ENCODE results near the gene CLEC16A.

Gene CLEC16A

DNA sequence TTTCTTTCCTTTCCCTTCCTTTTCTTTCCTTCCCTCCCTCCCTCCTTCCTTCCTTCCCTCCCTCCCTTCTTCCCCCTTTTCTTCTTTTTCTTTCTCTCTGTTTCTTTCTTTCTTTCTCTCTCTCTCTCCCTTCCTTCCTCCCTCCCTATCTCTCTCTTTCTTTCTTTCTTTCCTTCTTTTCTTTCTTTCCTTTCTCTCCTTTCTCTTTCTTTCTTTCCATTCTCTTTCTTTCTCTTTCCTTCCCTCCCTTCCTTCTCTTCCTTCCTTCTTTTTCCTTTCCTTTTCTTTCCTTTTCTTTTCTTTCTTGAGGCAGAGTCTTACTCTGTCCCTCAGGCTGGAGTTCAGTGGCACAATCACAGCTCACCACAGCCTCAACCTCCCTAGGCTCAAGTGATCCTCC lies 33.1 kb upstream of the CLEC16A start:
- Histone ChIP-seq H3K27ac (no peak overlapping the region), H3K27me3 (no peaks in the 10 kb centered on the region), H3K36me3 (no peaks in the 10 kb centered on the region), H3K4me3 (ENCODE audit: low read depth in 1 of 2, low read length in 1 of 2) (no peak overlapping the region), H3K4me1 (ENCODE audit: control insufficient read depth in 1 of 2, insufficient read depth in 1 of 2, low read depth in 1 of 2, low read length in 1 of 2) (peaks cover 0 to 4% of the 10 kb centered on the region in 2 experiments), H3K9me3 (no peaks in the 10 kb centered on the region)
- TF ChIP-seq, protein P1, sequence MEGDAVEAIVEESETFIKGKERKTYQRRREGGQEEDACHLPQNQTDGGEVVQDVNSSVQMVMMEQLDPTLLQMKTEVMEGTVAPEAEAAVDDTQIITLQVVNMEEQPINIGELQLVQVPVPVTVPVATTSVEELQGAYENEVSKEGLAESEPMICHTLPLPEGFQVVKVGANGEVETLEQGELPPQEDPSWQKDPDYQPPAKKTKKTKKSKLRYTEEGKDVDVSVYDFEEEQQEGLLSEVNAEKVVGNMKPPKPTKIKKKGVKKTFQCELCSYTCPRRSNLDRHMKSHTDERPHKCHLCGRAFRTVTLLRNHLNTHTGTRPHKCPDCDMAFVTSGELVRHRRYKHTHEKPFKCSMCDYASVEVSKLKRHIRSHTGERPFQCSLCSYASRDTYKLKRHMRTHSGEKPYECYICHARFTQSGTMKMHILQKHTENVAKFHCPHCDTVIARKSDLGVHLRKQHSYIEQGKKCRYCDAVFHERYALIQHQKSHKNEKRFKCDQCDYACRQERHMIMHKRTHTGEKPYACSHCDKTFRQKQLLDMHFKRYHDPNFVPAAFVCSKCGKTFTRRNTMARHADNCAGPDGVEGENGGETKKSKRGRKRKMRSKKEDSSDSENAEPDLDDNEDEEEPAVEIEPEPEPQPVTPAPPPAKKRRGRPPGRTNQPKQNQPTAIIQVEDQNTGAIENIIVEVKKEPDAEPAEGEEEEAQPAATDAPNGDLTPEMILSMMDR (IDR thresholded peaks at IDR 0.05), result no peak

DNA sequence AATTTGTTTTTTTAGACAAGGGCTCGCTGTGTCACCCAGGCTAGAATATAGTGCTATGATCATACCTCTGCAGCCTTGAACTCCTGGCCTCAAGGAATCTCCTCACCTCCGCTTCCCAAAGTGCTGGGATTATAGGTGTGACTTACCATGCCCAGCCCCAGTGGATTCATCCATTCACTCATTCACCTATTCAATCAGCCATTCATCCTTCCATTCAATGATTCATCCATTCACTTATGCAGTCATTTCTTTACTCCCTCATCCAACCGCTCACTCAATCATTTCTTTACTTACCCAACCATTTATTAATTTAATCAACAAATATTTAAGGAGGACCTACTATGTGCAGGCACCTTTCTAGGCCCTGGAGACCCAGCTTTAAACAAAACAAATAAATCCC lies 27.8 kb upstream of the CLEC16A start:
- TF ChIP-seq, protein P1 (IDR thresholded peaks at IDR 0.05), result no peak
- Histone ChIP-seq H3K4me1 (ENCODE audit: control insufficient read depth in 1 of 2, insufficient read depth in 1 of 2, low read depth in 1 of 2, low read length in 1 of 2) (peaks cover 4% of the 10 kb centered on the region in 2 experiments), H3K36me3 (no peaks in the 10 kb centered on the region), H3K27ac (no peak overlapping the region), H3K9me3 (no peaks in the 10 kb centered on the region), H3K27me3 (no peaks in the 10 kb centered on the region), H3K4me3 (ENCODE audit: low read depth in 1 of 2, low read length in 1 of 2) (no peak overlapping the region)

DNA sequence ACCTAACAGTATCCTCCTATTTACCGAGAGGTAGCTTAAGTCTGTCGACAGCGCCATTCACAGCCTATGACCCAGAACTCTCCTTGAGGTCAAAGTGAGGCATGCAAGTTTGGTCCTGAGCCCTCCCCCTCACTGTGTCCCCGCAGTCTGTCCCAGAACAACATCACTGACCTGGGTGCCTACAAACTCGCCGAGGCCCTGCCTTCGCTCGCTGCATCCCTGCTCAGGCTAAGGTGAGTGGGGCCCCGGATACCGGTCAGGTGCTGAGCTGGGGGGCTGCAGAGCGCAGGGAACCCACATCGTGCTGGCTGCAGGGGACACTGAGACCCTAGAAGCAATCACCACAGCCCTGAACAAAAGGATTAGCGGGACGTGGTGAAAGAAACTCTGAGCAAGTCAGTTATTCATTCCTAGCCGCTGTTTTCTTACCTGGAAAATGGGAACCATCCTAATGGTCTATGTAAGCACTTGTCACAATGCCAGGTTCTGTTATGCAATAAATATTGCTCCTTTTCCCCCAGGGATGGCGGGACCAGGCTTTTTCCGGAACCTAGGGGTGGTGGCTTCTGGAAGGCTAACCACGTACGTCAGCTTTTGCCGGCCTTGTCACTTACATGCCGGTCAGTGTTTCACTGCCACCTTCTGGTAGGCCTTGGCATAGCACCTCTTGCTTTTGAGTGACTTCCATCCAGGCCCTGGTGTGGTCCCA lies 25.9 kb upstream of the CLEC16A start:
- no peak overlapping the region for H3K27ac ChIP-seq
- H3K4me1 ChIP-seq (ENCODE audit: control insufficient read depth in 1 of 2, insufficient read depth in 1 of 2, low read depth in 1 of 2, low read length in 1 of 2), result peaks cover 4% of the 10 kb centered on the region in 2 experiments
- H3K4me3 ChIP-seq (ENCODE audit: low read depth in 1 of 2, low read length in 1 of 2), result no peak overlapping the region
- H3K36me3 ChIP-seq, result no peaks in the 10 kb centered on the region
- TF ChIP-seq, protein P1 (IDR thresholded peaks at IDR 0.05), result peak; percentile 91
- H3K27me3 ChIP-seq, result no peaks in the 10 kb centered on the region
- no peaks in the 10 kb centered on the region for H3K9me3 ChIP-seq

DNA sequence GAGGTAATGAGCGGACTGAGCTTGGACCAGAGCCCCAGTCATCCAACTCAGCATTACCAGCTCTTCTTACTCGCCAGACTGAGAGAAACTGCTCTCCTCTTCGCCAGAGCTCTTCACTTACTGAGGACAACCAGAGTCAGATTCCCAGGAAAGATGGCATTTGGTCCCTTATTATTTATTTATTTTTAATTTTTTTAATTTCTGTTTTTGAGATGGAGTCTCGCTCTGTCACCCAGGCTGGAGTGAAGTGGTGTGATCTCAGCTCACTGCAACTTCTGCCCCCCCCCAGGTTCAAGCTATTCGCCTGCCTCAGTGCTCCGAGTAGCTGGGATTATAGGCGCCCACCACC lies 25.4 kb upstream of the CLEC16A start:
- H3K27me3 ChIP-seq, result no peaks in the 10 kb centered on the region
- H3K9me3 ChIP-seq, result no peaks in the 10 kb centered on the region
- TF ChIP-seq, protein P1 (IDR thresholded peaks at IDR 0.05), result no peak
- H3K36me3 ChIP-seq, result no peaks in the 10 kb centered on the region
- H3K27ac ChIP-seq, result no peak overlapping the region
- H3K4me3 ChIP-seq (ENCODE audit: low read depth in 1 of 2, low read length in 1 of 2), result no peak overlapping the region
- H3K4me1 ChIP-seq (ENCODE audit: control insufficient read depth in 1 of 2, insufficient read depth in 1 of 2, low read depth in 1 of 2, low read length in 1 of 2), result peaks cover 4% of the 10 kb centered on the region in 2 experiments

DNA sequence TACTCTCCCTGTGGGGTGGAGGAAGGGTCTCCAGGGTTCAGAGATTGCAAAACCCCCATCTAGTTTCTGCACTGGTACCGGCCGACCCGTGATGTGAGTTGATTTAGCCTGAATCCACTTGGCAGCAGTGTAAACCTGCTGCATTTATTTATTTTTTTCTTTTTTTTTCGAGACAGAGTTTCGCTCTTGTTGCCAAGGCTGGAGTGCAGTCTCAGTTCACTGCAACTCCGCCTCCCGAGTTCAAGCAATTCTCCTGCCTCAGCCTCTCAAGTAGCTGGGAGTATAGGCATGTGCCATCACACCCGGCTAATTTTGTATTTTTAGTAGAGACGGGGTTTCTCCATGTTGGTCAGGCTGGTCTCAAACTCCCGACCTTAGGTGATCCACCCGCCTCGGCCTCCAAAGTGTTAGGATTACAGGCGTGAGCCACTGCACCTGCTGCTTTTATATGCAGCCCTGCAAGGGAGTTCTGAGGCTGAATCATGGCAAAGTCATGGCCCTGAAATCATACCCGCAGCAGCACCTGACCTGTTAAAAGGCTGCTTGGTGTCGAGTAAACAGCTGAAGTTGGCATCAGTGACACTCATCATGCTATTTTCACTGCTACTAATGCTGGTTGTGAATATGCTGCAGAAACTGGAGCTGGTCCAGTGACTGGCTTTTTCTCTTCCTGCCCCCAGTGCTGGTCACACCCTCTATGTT lies 23.5 kb upstream of the CLEC16A start:
- Histone ChIP-seq H3K9me3 (no peaks in the 10 kb centered on the region), H3K27ac (no peak overlapping the region), H3K4me3 (ENCODE audit: low read depth in 1 of 2, low read length in 1 of 2) (no peak overlapping the region), H3K4me1 (ENCODE audit: control insufficient read depth in 1 of 2, insufficient read depth in 1 of 2, low read depth in 1 of 2, low read length in 1 of 2) (peaks cover 4% of the 10 kb centered on the region in 2 experiments), H3K27me3 (no peaks in the 10 kb centered on the region), H3K36me3 (peaks cover 14% of the 10 kb centered on the region)
- TF ChIP-seq, protein P1 (IDR thresholded peaks at IDR 0.05), result no peak

Data from neutrophil (primary cell).